Thyroid gland (tissue), 4 donors: ENCODE measurements around the gene AFAP1. TPM values are rescaled to one million over a fixed set of nuclear protein-coding genes. Genes with fewer than 3 reads are reported as not detected.

Experiments used
- DNase-seq, 2 donors: peaks; one replicate each; pipeline ENCODE4 v3.0.0-alpha.2; 2019
- H3K27ac ChIP-seq, 3 donors: fragments of 200-600 bp; sonication (generic); 1 replicate in 2 of 3; 2 replicates in 1 of 3; pipeline ENCODE4 v1.5.1; 2016 to 2019; ENCODE audit warnings: mild to moderate bottlenecking in 1 of 3, moderate library complexity in 1 of 3
- H3K27me3 ChIP-seq: fragments of 200-600 bp; sonication (generic); one replicate; pipeline ENCODE4 v1.5.1; 2019
- H3K36me3 ChIP-seq, 2 donors: fragments of 200-600 bp; sonication (generic); one replicate each; pipeline ENCODE4 v1.5.1; 2016 to 2019
- H3K4me1 ChIP-seq, 2 donors: fragments of 200-600 bp; sonication (generic); one replicate each; pipeline ENCODE4 v1.5.1; 2017 to 2019
- H3K4me3 ChIP-seq, 3 donors: fragments of 200-600 bp; sonication (generic); replicated peaks in 1 of 3; 1 replicate in 2 of 3; 2 replicates in 1 of 3; pipeline ENCODE4 v1.5.1; 2016; ENCODE audit warnings: mild to moderate bottlenecking in 1 of 3
- H3K9me3 ChIP-seq: fragments of 200-600 bp; sonication (generic); one replicate; pipeline ENCODE4 v1.5.1; 2017
- POLR2A ChIP-seq, 2 donors: fragments of 450-650 bp; IDR thresholded peaks; one replicate each; pipeline ENCODE4 v1.6.1; 2017; ENCODE audit warnings: antibody characterized with exemption in 2 of 2, mild to moderate bottlenecking in 2 of 2, moderate library complexity in 1 of 2
- WGBS, 2 donors: methylation state at CpG; one replicate each; pipeline ENCODE4 v1.1.5; 2017; 5-methylcytosine and 5-hydroxymethylcytosine counted together
- intact Hi-C: fragments of 100-400 bp; cut with DNase I; formaldehyde crosslinking; loops from one replicate; pipeline ENCODE4 v1.15.1; 2023
- total RNA-seq, 4 donors: library from RNA; depleted of rRNA; stranded (reverse); fragments of >200 nt; gene quantifications; one replicate each; pipeline ENCODE4 v1.2.3, GENCODE V29; 2016
- TF ChIP-seq, protein P1 (sequence below), 6 experiments: fragments of 200-600 bp in 3 of 6; fragments of 450-650 bp in 3 of 6; sonication (generic) in 3 of 6; IDR thresholded peaks; one replicate each; pipeline ENCODE4 v1.5.1; 2016 to 2019; ENCODE audit warnings: antibody characterized with exemption in 6 of 6, mild to moderate bottlenecking in 2 of 6, inconsistent platforms in 1 of 6, moderate library complexity in 1 of 6

AFAP1 gene
- total RNA-seq, 4 donors from 2014 or later = 12.3 to 33.3 (median 26.2) TPM

DNA sequence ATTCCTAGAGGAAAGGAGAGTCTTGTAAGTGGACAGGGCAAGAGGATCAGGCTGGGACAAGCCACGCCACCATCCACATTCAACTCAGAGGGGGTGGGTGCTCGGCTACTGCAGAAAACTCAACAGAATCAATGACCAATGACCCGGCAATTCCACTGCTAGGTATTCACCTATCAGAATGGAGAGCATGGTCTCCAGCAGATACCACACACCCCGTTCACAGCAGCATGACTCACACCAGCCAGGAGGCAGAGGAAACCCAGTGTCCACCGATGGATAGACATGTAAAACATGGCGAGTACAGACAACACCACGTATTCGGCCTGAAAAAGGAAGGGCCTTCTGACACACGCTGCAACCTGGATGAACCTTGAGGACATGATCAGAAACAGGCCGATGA is 175.9 kb downstream of the AFAP1 start:
- Histone ChIP-seq H3K36me3 (peaks cover 0 to 5% of the 10 kb centered on the region in 2 donors), H3K27ac (no peak overlapping the region), H3K27me3 (no peaks in the 10 kb centered on the region), H3K4me3 (no peak overlapping the region), H3K9me3 (no peaks in the 10 kb centered on the region), H3K4me1 (peaks cover 8 to 11% of the 10 kb centered on the region in 2 donors)
- DNase-seq = no peak
- WGBS, 2 donors = 85 to 88% methylated on average over 10 of the region's 10 CpGs
- intact Hi-C loops = loop anchor here (5.0 kb wide), 1 partner anchor 39 kb away; no protein-coding TSS in a partner anchor
- TF ChIP-seq, protein P1, sequence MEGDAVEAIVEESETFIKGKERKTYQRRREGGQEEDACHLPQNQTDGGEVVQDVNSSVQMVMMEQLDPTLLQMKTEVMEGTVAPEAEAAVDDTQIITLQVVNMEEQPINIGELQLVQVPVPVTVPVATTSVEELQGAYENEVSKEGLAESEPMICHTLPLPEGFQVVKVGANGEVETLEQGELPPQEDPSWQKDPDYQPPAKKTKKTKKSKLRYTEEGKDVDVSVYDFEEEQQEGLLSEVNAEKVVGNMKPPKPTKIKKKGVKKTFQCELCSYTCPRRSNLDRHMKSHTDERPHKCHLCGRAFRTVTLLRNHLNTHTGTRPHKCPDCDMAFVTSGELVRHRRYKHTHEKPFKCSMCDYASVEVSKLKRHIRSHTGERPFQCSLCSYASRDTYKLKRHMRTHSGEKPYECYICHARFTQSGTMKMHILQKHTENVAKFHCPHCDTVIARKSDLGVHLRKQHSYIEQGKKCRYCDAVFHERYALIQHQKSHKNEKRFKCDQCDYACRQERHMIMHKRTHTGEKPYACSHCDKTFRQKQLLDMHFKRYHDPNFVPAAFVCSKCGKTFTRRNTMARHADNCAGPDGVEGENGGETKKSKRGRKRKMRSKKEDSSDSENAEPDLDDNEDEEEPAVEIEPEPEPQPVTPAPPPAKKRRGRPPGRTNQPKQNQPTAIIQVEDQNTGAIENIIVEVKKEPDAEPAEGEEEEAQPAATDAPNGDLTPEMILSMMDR (IDR thresholded peaks at IDR 0.05) = no peak
- no peak for TF ChIP-seq POLR2A (IDR thresholded peaks at IDR 0.05)

DNA sequence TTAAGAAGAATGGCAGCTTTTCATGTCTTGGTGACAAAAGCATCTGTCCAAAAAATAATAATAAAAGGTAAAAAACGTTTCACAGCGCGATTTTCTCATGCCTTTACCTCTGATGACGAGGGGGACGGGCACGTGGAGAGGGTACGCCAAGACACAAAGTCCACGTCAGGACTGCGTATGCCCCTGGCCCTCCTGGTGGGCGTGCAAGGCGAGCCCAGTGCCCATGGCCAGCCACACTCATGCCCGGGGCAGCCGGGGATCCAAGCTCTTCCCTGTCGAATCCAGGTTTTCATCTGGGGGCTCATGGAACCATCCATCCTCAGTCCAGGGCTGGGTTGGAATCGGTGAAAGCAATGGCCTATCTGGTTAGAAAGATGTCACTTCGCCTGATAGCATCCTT is 176.6 kb downstream of the AFAP1 start:
- WGBS, 2 donors = 94 to 95% methylated on average over 16 of the region's 16 CpGs
- DNase-seq = no peak
- Histone ChIP-seq H3K4me3 (no peak overlapping the region), H3K27me3 (no peaks in the 10 kb centered on the region), H3K9me3 (no peaks in the 10 kb centered on the region), H3K27ac (no peak overlapping the region), H3K4me1 (peaks cover 8 to 12% of the 10 kb centered on the region in 2 donors), H3K36me3 (no peaks in the 10 kb centered on the region)
- TF ChIP-seq, protein P1 (IDR thresholded peaks at IDR 0.05) = no peak
- TF ChIP-seq POLR2A (IDR thresholded peaks at IDR 0.05) = no peak
- intact Hi-C loops = loop anchor here (5.0 kb wide), 1 partner anchor 39 kb away; no protein-coding TSS in a partner anchor

DNA sequence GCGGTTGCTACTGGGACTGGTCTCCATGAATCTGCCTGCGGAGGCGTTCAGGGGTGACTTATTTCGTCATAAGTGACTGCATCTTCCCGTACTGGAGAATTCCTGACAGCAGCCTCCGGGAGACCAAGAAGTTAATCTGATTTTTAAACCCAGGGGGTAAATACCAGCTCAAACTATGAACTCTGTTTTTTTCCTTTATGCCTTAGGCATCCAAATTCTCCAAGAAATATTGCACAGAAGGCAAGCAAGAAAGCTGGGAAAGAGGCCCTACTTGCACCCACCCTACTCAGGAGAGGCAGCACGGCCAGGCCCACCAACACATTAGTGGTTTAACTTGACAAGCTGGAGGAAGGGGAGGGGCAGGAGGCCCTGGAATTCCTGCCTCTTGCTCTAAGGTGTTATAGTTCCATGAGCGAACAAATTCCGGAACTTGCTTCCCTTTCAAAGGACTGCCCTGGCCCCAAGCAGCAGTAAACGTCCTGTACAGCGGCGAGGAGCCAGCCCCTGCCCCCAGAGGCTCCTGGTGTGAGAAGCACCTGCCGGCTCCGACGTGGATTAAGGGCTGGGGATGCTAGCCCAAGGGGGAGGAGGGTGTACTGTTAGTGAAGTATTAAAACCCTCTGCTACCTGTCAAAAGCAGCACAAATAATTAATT is 177.2 kb downstream of the AFAP1 start:
- Histone ChIP-seq H3K36me3 (no peaks in the 10 kb centered on the region), H3K4me1 (peaks cover 8 to 14% of the 10 kb centered on the region in 2 donors), H3K4me3 (no peak overlapping the region), H3K9me3 (no peaks in the 10 kb centered on the region), H3K27ac (no peak overlapping the region), H3K27me3 (no peaks in the 10 kb centered on the region)
- intact Hi-C loops = loop anchor here (5.0 kb wide), 1 partner anchor 40 kb away; no protein-coding TSS in a partner anchor
- DNase-seq = no peak
- WGBS, 2 donors = 89 to 93% methylated on average over 14 of the region's 15 CpGs
- TF ChIP-seq, protein P1 (IDR thresholded peaks at IDR 0.05) = no peak
- no peak for TF ChIP-seq POLR2A (IDR thresholded peaks at IDR 0.05)

DNA sequence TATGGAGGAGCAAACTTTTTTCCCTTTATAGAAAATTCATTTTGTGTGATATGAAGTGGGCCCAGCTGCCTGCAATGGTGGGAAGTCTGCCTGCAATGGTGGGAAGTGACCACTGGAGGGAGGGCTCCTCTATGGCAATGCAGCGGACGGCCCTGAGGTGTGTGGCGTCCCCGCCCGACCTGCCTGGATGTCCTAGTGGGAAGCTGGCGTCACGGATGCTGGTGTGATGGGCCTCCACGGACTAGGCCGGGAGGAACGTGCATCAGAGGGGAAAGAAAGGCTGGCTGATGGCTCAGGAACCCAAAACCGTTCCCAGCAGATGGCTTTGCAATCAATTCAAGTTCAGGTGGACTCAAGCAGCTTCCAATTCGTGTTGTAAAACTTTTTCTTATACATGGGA is 177.9 kb downstream of the AFAP1 start:
- intact Hi-C loops = loop anchor here (5.0 kb wide), 1 partner anchor 41 kb away; no protein-coding TSS in a partner anchor
- H3K27me3 ChIP-seq = no peaks in the 10 kb centered on the region
- peak; percentile 74 to 80 for DNase-seq
- no peaks in the 10 kb centered on the region for H3K9me3 ChIP-seq
- no peaks in the 10 kb centered on the region for H3K36me3 ChIP-seq
- peaks cover 4 to 9% of the 10 kb centered on the region in 2 donors for H3K4me1 ChIP-seq
- no peak overlapping the region for H3K27ac ChIP-seq
- TF ChIP-seq POLR2A (IDR thresholded peaks at IDR 0.05) = no peak
- TF ChIP-seq, protein P1 (IDR thresholded peaks at IDR 0.05) = peak; percentile 41 to 90 (median 77)
- no peak overlapping the region for H3K4me3 ChIP-seq
- 44 to 52% methylated on average over 12 of the region's 12 CpGs for WGBS, 2 donors

DNA sequence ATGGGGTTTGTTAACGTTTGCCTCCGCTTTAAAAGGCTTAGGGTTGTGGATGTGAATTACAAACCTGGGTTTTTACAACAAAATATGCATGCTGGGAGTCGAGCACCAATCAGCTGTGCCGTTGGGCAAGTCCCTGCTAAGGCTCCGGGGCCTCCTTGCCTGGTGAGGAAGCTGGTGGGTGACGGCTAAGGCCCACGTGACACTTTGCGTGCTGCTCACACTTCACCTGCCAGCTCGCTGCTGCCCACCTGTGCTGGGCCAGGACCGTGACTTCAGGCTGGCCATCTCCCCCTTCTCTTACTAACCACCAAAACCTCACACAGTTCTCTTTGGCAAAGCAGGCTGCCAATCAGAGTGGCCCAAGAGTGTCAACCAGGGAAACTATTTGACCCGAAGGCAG is 178.3 kb downstream of the AFAP1 start:
- Histone ChIP-seq H3K36me3 (no peaks in the 10 kb centered on the region), H3K27ac (no peak overlapping the region), H3K9me3 (no peaks in the 10 kb centered on the region), H3K4me3 (no peak overlapping the region), H3K4me1 (peaks cover 3 to 5% of the 10 kb centered on the region in 2 donors), H3K27me3 (no peaks in the 10 kb centered on the region)
- TF ChIP-seq, protein P1 (IDR thresholded peaks at IDR 0.05) = no peak
- TF ChIP-seq POLR2A (IDR thresholded peaks at IDR 0.05) = no peak
- no peak for DNase-seq
- 85 to 90% methylated on average over 6 to 9 of the region's 11 CpGs for WGBS, 2 donors
- intact Hi-C loops = loop anchor here (5.0 kb wide), 1 partner anchor 41 kb away; no protein-coding TSS in a partner anchor
